Measurements from ENCODE around the gene MRPL9.

MRPL9 gene

DNA sequence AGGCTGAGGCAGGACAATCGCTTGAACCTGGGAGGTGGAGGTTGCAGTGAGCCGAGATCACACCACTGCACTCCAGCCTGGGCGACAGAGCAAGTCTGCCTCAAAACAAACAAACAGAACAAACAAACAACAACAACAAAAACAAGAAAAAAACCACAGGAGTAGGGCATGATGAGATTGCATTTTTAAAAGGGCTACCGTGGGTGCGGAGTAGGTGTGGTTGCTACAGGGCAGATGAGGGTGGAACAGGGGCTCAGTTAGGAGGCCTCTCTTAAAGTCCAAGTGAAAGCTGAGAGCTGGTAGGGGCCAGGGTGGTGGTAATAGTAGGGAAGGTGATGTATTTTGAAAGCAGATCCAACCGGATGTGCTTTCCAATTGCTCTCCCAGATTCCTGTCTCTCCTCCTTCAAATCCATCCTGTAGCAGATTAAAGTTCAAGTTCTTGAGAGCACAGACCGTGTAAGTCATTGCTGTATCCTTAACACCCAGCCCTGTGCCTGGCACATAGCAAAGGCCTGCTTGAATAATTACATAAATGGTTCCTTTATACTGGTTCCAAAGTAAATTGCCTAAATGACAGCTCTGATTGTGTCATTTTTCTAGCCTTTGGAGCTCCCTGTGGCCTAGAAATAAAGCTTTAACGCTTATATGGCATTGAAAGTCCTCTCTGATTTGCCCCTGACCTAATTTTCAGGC is 46.1 kb upstream of the MRPL9 start:
- Histone ChIP-seq H2BK12ac (ENCODE audit: low read length) (no peak overlapping the region), H3K14ac (ENCODE audit: low read length) (no peak overlapping the region), H3K23ac (ENCODE audit: low read depth, low read length, poor library complexity) (no peak overlapping the region), H3K4me2 (ENCODE audit: insufficient read depth, low read length, poor library complexity, severe bottlenecking) (no peak overlapping the region), H2AFZ (ENCODE audit: low read length) (no peak overlapping the region), H3K36me3 (replicated peaks in 1 of 2; ENCODE audit: control insufficient read depth in 2 of 2, insufficient read depth in 2 of 2, low read length in 2 of 2) (no peaks in the 10 kb centered on the region), H3K79me1 (ENCODE audit: low read depth, low read length) (peaks cover 1% of the 10 kb centered on the region), H4K8ac (ENCODE audit: low read depth, low read length) (no peak overlapping the region), H3K9me3 (replicated peaks in 1 of 2; ENCODE audit: control insufficient read depth in 2 of 2, insufficient read depth in 1 of 2, low read depth in 1 of 2, low read length in 2 of 2) (no peaks in the 10 kb centered on the region), H2BK5ac (ENCODE audit: low read length) (no peak overlapping the region), H3K4ac (ENCODE audit: low read length) (no peak overlapping the region), H3K27ac (replicated peaks; ENCODE audit: low read length) (no peak overlapping the region), H3K9ac (ENCODE audit: low read depth, low read length, poor library complexity) (no peak overlapping the region), H3K27me3 (ENCODE audit: control insufficient read depth in 3 of 3, insufficient read depth in 3 of 3, low read depth in 1 of 3, low read length in 3 of 3) (peaks cover 0 to 84% (median 0%) of the 10 kb centered on the region in 3 experiments), H3K4me3 (ENCODE audit: low read length in 2 of 2) (no peak overlapping the region), H2BK15ac (ENCODE audit: low read length) (no peak overlapping the region), H3K4me1 (ENCODE audit: control insufficient read depth in 2 of 2, insufficient read depth in 1 of 2, low read depth in 1 of 2, low read length in 2 of 2) (peaks cover 0 to 4% of the 10 kb centered on the region in 2 donors), H2BK120ac (ENCODE audit: low read depth, low read length) (no peak overlapping the region), H2AK5ac (ENCODE audit: low read depth, low read length) (no peak overlapping the region), H3K18ac (ENCODE audit: low read length) (no peak overlapping the region), H4K91ac (ENCODE audit: low read depth, low read length, poor library complexity) (no peak overlapping the region)
- no CpG with 5 or more reads among the region's 8 CpGs for WGBS, 2 donors (ENCODE audit: extremely low coverage in 2 of 2, insufficient read length in 2 of 2, insufficient replicate concordance in 1 of 2)
- DNase-seq (ENCODE audit: low spot score), result no peak

- no peak overlapping the region for H2BK5ac ChIP-seq (ENCODE audit: low read length)
- no peak overlapping the region for H3K4me2 ChIP-seq (ENCODE audit: insufficient read depth, low read length, poor library complexity, severe bottlenecking)
- no peak overlapping the region for H2BK15ac ChIP-seq (ENCODE audit: low read length)
- no peak overlapping the region for H3K23ac ChIP-seq (ENCODE audit: low read depth, low read length, poor library complexity)
- no peak overlapping the region for H3K18ac ChIP-seq (ENCODE audit: low read length)
- H2AK5ac ChIP-seq (ENCODE audit: low read depth, low read length), result no peak overlapping the region
- no peak overlapping the region for H3K4me3 ChIP-seq (ENCODE audit: low read length in 2 of 2)
- H2AFZ ChIP-seq (ENCODE audit: low read length), result no peak overlapping the region
- no peak overlapping the region for H3K27ac ChIP-seq (replicated peaks; ENCODE audit: low read length)
- no peak overlapping the region for H3K14ac ChIP-seq (ENCODE audit: low read length)
- DNase-seq (ENCODE audit: low spot score), result no peak
- peaks cover 0 to 4% of the 10 kb centered on the region in 2 donors for H3K4me1 ChIP-seq (ENCODE audit: control insufficient read depth in 2 of 2, insufficient read depth in 1 of 2, low read depth in 1 of 2, low read length in 2 of 2)
- no CpG with 5 or more reads among the region's 1 CpG for WGBS, 2 donors (ENCODE audit: extremely low coverage in 2 of 2, insufficient read length in 2 of 2, insufficient replicate concordance in 1 of 2)
- peaks cover 0 to 85% (median 0%) of the 10 kb centered on the region in 3 experiments for H3K27me3 ChIP-seq (ENCODE audit: control insufficient read depth in 3 of 3, insufficient read depth in 3 of 3, low read depth in 1 of 3, low read length in 3 of 3)
- H4K91ac ChIP-seq (ENCODE audit: low read depth, low read length, poor library complexity), result no peak overlapping the region
- H2BK120ac ChIP-seq (ENCODE audit: low read depth, low read length), result no peak overlapping the region
- H3K36me3 ChIP-seq (replicated peaks in 1 of 2; ENCODE audit: control insufficient read depth in 2 of 2, insufficient read depth in 2 of 2, low read length in 2 of 2), result no peaks in the 10 kb centered on the region
- H2BK12ac ChIP-seq (ENCODE audit: low read length), result no peak overlapping the region
- no peak overlapping the region for H4K8ac ChIP-seq (ENCODE audit: low read depth, low read length)
- no peak overlapping the region for H3K4ac ChIP-seq (ENCODE audit: low read length)
- no peaks in the 10 kb centered on the region for H3K9me3 ChIP-seq (replicated peaks in 1 of 2; ENCODE audit: control insufficient read depth in 2 of 2, insufficient read depth in 1 of 2, low read depth in 1 of 2, low read length in 2 of 2)
- no peak overlapping the region for H3K9ac ChIP-seq (ENCODE audit: low read depth, low read length, poor library complexity)
- H3K79me1 ChIP-seq (ENCODE audit: low read depth, low read length), result peaks cover 1% of the 10 kb centered on the region
These were observed 44.5 kb upstream of the MRPL9 start for GRCh38 chr1:151807766-151808165.

DNA sequence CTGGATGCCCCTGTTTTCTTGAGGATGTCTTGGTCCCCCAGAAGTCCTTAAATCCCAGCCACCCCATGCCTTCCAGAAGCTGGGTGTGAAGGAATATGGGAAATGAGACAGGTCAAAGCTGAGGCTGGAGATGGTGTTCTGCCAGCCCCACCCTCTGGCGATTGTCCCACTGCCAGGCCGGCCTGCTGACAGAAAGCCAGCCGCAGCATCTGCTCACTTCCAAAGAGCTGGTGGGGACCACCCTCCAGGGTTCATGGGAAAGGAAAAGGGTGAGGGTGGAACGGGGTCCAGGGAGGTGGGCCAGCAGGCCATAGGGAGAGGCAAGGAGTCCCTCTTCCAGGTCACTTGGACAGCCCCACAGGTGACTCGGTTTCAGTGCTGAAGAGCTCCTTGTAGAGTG is 43.8 kb upstream of the MRPL9 start:
- H2BK15ac ChIP-seq (ENCODE audit: low read length), result no peak overlapping the region
- H3K23ac ChIP-seq (ENCODE audit: low read depth, low read length, poor library complexity), result no peak overlapping the region
- WGBS, 2 donors (ENCODE audit: extremely low coverage in 2 of 2, insufficient read length in 2 of 2, insufficient replicate concordance in 1 of 2), result no CpG with 5 or more reads among the region's 5 CpGs
- peaks cover 1% of the 10 kb centered on the region for H3K79me1 ChIP-seq (ENCODE audit: low read depth, low read length)
- no peak overlapping the region for H3K4me3 ChIP-seq (ENCODE audit: low read length in 2 of 2)
- peaks cover 0 to 4% of the 10 kb centered on the region in 2 donors for H3K4me1 ChIP-seq (ENCODE audit: control insufficient read depth in 2 of 2, insufficient read depth in 1 of 2, low read depth in 1 of 2, low read length in 2 of 2)
- no peak overlapping the region for H2BK12ac ChIP-seq (ENCODE audit: low read length)
- no peak overlapping the region for H3K27ac ChIP-seq (replicated peaks; ENCODE audit: low read length)
- DNase-seq (ENCODE audit: low spot score), result no peak
- H3K27me3 ChIP-seq (ENCODE audit: control insufficient read depth in 3 of 3, insufficient read depth in 3 of 3, low read depth in 1 of 3, low read length in 3 of 3), result peaks cover 0 to 85% (median 0%) of the 10 kb centered on the region in 3 experiments
- H4K8ac ChIP-seq (ENCODE audit: low read depth, low read length), result no peak overlapping the region
- no peaks in the 10 kb centered on the region for H3K36me3 ChIP-seq (replicated peaks in 1 of 2; ENCODE audit: control insufficient read depth in 2 of 2, insufficient read depth in 2 of 2, low read length in 2 of 2)
- H2BK120ac ChIP-seq (ENCODE audit: low read depth, low read length), result no peak overlapping the region
- no peaks in the 10 kb centered on the region for H3K9me3 ChIP-seq (replicated peaks in 1 of 2; ENCODE audit: control insufficient read depth in 2 of 2, insufficient read depth in 1 of 2, low read depth in 1 of 2, low read length in 2 of 2)
- H3K4me2 ChIP-seq (ENCODE audit: insufficient read depth, low read length, poor library complexity, severe bottlenecking), result no peak overlapping the region
- no peak overlapping the region for H2BK5ac ChIP-seq (ENCODE audit: low read length)
- no peak overlapping the region for H3K18ac ChIP-seq (ENCODE audit: low read length)
- H3K4ac ChIP-seq (ENCODE audit: low read length), result no peak overlapping the region
- no peak overlapping the region for H4K91ac ChIP-seq (ENCODE audit: low read depth, low read length, poor library complexity)
- H3K9ac ChIP-seq (ENCODE audit: low read depth, low read length, poor library complexity), result no peak overlapping the region
- no peak overlapping the region for H3K14ac ChIP-seq (ENCODE audit: low read length)
- H2AK5ac ChIP-seq (ENCODE audit: low read depth, low read length), result no peak overlapping the region
- H2AFZ ChIP-seq (ENCODE audit: low read length), result no peak overlapping the region

GRCh38 chr1:151806170-151806569 is 42.9 kb upstream of the MRPL9 start:
- Histone ChIP-seq H4K91ac (ENCODE audit: low read depth, low read length, poor library complexity) (no peak overlapping the region), H3K4me2 (ENCODE audit: insufficient read depth, low read length, poor library complexity, severe bottlenecking) (no peak overlapping the region), H3K27ac (replicated peaks; ENCODE audit: low read length) (no peak overlapping the region), H3K9ac (ENCODE audit: low read depth, low read length, poor library complexity) (no peak overlapping the region), H3K4me1 (ENCODE audit: control insufficient read depth in 2 of 2, insufficient read depth in 1 of 2, low read depth in 1 of 2, low read length in 2 of 2) (peaks cover 0 to 4% of the 10 kb centered on the region in 2 donors), H2BK5ac (ENCODE audit: low read length) (no peak overlapping the region), H2BK12ac (ENCODE audit: low read length) (no peak overlapping the region), H3K9me3 (replicated peaks in 1 of 2; ENCODE audit: control insufficient read depth in 2 of 2, insufficient read depth in 1 of 2, low read depth in 1 of 2, low read length in 2 of 2) (no peaks in the 10 kb centered on the region), H3K4me3 (ENCODE audit: low read length in 2 of 2) (no peak overlapping the region), H3K14ac (ENCODE audit: low read length) (no peak overlapping the region), H3K27me3 (ENCODE audit: control insufficient read depth in 3 of 3, insufficient read depth in 3 of 3, low read depth in 1 of 3, low read length in 3 of 3) (peaks cover 0 to 85% (median 0%) of the 10 kb centered on the region in 3 experiments), H2BK15ac (ENCODE audit: low read length) (no peak overlapping the region), H4K8ac (ENCODE audit: low read depth, low read length) (no peak overlapping the region), H3K18ac (ENCODE audit: low read length) (peak overlapping the region; percentile 48), H3K4ac (ENCODE audit: low read length) (no peak overlapping the region), H3K36me3 (replicated peaks in 1 of 2; ENCODE audit: control insufficient read depth in 2 of 2, insufficient read depth in 2 of 2, low read length in 2 of 2) (no peaks in the 10 kb centered on the region), H2AK5ac (ENCODE audit: low read depth, low read length) (no peak overlapping the region), H2AFZ (ENCODE audit: low read length) (no peak overlapping the region), H2BK120ac (ENCODE audit: low read depth, low read length) (no peak overlapping the region), H3K79me1 (ENCODE audit: low read depth, low read length) (peaks cover 1% of the 10 kb centered on the region), H3K23ac (ENCODE audit: low read depth, low read length, poor library complexity) (no peak overlapping the region)
- WGBS, 2 donors (ENCODE audit: extremely low coverage in 2 of 2, insufficient read length in 2 of 2, insufficient replicate concordance in 1 of 2), result no CpG with 5 or more reads among the region's 7 CpGs
- no peak for DNase-seq (ENCODE audit: low spot score)

Data from neuronal stem cell (in vitro differentiated cells).